HG03139 (cell line): Measurements from ENCODE around the gene CERS2.
A peak's percentile ranks its signal among the peaks of the same experiment; 100 is the strongest.
"Not testable (repeated sequence)": the region's sequence is repeated elsewhere in the genome, so short reads cannot be mapped to it uniquely, and the experiment has no call there.

Source experiments
- ATAC-seq: cut with Tn5 transposase; IDR thresholded peaks from one replicate; pipeline ENCODE4 v1.9.1; 2021; ENCODE audit not compliant: unreplicated experiment

Gene CERS2

GRCh38 chr1:150971583-150972416 lies 2.8 kb downstream of the CERS2 start:
- ATAC-seq = no peak

GRCh38 chr1:150970808-150971582 lies 3.6 kb downstream of the CERS2 start:
- ATAC-seq = no peak

- no peak for ATAC-seq
Observed at GRCh38 chr1:150969626-150970025, 5.0 kb downstream of the CERS2 start.

GRCh38 chr1:150968491-150968890 lies 6.1 kb downstream of the CERS2 start:
- no peak for ATAC-seq

- ATAC-seq = no peak
Observed at GRCh38 chr1:150967936-150968335, 6.7 kb downstream of the CERS2 start.

GRCh38 chr1:150966011-150966410 lies 8.6 kb downstream of the CERS2 start:
- ATAC-seq = no peak

- ATAC-seq = no peak
Observed at GRCh38 chr1:150965605-150966004, 9.0 kb downstream of the CERS2 start.

- ATAC-seq = no peak
Observed at GRCh38 chr1:150964164-150964489, 10.5 kb downstream of the CERS2 start.

GRCh38 chr1:150963321-150964163 lies 11.1 kb downstream of the CERS2 start:
- ATAC-seq = no peak

GRCh38 chr1:150961756-150962155 lies 12.9 kb downstream of the CERS2 start:
- no peak for ATAC-seq

- ATAC-seq = no peak
Observed at GRCh38 chr1:150960646-150961045, 14.0 kb downstream of the CERS2 start.

GRCh38 chr1:150957666-150958065 lies 17.0 kb downstream of the CERS2 start:
- no peak for ATAC-seq

- ATAC-seq = no peak
Observed at GRCh38 chr1:150955280-150955679, 19.4 kb downstream of the CERS2 start.

GRCh38 chr1:150954708-150955107 lies 19.9 kb downstream of the CERS2 start:
- ATAC-seq = no peak

GRCh38 chr1:150944856-150945255 lies 29.8 kb downstream of the CERS2 start:
- no peak for ATAC-seq

GRCh38 chr1:150931773-150932172 lies 42.9 kb downstream of the CERS2 start:
- no peak for ATAC-seq

GRCh38 chr1:150928775-150929174 lies 45.9 kb downstream of the CERS2 start:
- not testable (repeated sequence) for ATAC-seq

GRCh38 chr1:150928286-150928685 lies 46.3 kb downstream of the CERS2 start:
- ATAC-seq = no peak

GRCh38 chr1:150927624-150928023 lies 47.0 kb downstream of the CERS2 start:
- no peak for ATAC-seq

- peak; percentile 81 for ATAC-seq
Observed at GRCh38 chr1:150926097-150926741, 48.4 kb downstream of the CERS2 start, which contains the start of gene SETDB1. Gene SETDB1, plus strand, starts transcription at chr1:150926363. Its CDS starts 1,352 bp downstream, at chr1:150927715.

- no peak for ATAC-seq
Observed at GRCh38 chr1:150925080-150925479, 49.6 kb downstream of the CERS2 start.
